Hypothalamus (tissue), 51 donors: ENCODE measurements around the gene C10orf95.

Experiments
- DNase-seq, 51 donors: peaks; one replicate each; lab custom pipeline; 2025; lab: John Stamatoyannopoulos, UW

Gene C10orf95

DNA sequence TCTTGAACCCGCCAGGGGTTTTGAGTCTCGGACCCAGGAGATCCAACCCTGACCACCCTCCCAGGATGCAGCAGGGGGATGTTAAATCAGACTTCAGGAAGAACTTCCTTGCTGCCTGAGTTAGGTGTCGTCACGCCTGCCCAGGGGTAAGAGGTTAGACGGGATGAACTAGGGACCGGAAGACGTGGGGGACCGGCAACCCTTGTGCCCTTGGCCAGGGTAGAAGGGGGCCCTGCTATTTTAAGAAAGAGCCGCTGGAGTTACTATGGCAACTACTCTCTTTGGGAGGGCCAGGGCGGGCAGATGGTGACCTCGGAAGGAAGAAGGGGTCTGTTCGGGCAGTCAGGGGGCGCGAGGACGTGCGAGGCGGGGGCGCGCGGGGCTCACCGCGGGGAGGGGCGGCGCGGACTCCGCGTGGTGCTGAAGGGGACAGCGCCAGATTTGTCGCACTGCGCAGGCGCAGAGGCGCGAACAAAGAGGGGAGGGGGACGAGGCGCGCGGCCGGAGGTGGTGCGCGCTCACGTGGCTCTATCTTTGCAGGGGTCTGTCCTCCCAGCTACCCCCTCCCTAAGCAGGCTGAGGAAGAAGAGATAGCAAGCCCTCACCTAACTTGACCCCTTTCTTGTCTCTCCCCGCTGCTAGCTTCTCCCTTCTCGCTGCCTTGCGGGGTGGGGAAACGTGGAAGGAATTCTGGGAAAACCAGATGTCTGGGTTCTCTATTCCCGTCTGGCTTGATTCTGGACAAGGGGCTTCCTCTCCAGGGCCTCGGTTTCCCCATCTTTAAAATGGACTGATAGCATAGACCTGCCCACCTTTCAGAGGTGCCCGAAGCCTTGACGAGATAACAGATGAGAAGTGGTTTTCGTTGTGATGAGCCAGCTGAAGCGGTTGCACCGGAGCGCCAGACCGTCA lies 31.8 kb downstream of the C10orf95 start:
- peak in 49 of 51 donors; percentile 11 to 83 (median 57) for DNase-seq

DNA sequence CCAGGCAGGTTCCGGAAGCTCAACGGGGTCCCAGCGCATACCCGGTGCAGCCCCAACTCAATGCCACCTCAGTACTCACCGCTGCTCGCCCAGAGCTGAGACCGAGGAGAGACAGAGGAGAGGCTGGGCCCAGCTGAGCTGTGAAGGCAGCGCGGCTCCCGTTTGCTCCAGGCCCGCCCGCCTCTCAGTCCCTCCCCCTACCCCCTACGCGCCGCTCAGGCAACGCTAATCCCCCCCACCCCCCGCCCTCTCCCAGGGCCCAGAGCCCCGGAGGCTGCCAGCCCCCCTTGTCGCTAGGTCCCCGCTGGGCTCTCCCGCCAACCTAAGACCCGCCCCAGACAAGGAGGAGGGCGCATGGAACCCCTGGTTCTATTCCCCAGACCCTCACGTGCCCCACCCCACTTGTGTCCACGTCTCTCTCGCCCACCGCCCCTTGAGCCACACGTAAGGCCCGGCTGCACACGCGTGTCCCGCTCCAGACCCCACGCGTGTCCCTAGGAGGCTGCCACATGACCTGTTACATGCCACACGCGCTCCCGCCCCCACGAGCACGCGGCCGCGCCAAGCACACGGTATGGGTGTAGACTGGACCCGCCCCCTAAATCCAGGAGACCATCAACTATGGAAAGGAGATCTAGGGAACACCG lies 32.6 kb downstream of the C10orf95 start, which contains the start of gene PSD:
Gene PSD, minus strand, starts transcription at position 164 of the 647 bp plus-strand sequence. CDS start 1,747 bp downstream, outside the sequence.
- DNase-seq = peak in 11 of 51 donors; percentile 18 to 62 (median 32)

GRCh38 chr10:102416695-102417094 lies 34.6 kb downstream of the C10orf95 start:
- DNase-seq = no peak

DNA sequence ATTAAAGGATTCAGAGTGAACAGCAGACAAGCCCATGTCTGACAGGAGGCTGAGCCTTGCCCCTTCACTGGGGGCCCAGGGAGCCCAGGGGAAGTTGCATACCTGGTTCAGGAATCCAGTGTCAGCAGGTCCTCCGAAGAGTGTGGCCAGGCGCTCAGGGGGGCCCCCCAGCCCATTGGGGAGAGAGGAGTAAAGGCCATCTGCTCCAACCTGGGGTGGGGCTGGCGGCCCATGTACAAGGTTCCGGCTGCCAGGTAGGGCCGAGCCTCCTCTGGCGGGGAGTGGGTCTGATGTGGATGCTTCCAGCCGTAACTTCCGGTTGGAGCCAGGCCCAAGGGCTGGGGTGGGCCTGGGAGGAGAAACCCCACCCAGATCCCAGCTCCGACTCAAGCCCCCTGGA lies 35.1 kb downstream of the C10orf95 start:
- DNase-seq = no peak

DNA sequence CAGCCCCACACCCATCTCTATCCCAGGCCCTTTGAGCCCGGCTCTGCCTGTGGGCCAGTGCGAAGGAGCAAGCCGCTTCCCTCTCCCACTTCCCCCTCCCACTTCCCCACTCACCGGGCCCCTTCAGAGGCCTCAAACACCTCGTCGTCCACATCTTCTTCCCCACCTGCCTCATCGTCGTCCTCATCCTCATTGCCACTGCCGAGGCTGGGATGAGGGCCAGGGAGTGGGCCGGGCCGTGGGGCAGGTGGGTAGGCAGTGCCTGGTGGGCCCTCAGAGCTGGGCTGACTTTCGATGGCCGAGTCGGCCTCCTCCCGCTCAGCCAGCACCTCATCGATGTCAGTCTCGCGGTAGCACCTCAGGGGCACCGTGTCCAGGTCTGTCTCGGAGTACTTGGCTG lies 36.6 kb downstream of the C10orf95 start:
- no peak for DNase-seq

- no peak for DNase-seq
Observed at GRCh38 chr10:102413806-102414561, 37.4 kb downstream of the C10orf95 start.

- peak in 27 of 51 donors; percentile 8 to 69 (median 37) for DNase-seq
Observed at GRCh38 chr10:102413053-102413705, 38.2 kb downstream of the C10orf95 start.

DNA sequence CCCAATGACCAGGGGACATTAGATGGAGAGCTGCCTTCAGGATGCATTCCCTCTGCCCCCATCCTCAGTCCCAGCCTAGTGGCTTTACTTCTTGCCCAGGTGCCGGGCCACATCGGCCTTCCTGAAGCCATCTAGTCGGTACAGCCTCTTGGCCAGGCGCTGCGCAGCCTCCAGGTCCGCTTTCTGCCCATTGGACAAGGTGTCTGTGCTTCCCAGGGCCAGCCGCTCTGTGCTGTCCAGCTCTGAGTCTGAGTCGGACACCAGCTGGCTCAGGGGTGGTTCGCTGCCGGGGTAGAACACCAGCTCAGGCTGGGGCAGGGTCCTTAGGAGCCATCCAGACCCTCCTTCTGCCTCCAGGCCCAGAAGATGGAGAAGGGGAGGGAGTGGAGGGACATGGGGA lies 39.0 kb downstream of the C10orf95 start:
- no peak for DNase-seq

DNA sequence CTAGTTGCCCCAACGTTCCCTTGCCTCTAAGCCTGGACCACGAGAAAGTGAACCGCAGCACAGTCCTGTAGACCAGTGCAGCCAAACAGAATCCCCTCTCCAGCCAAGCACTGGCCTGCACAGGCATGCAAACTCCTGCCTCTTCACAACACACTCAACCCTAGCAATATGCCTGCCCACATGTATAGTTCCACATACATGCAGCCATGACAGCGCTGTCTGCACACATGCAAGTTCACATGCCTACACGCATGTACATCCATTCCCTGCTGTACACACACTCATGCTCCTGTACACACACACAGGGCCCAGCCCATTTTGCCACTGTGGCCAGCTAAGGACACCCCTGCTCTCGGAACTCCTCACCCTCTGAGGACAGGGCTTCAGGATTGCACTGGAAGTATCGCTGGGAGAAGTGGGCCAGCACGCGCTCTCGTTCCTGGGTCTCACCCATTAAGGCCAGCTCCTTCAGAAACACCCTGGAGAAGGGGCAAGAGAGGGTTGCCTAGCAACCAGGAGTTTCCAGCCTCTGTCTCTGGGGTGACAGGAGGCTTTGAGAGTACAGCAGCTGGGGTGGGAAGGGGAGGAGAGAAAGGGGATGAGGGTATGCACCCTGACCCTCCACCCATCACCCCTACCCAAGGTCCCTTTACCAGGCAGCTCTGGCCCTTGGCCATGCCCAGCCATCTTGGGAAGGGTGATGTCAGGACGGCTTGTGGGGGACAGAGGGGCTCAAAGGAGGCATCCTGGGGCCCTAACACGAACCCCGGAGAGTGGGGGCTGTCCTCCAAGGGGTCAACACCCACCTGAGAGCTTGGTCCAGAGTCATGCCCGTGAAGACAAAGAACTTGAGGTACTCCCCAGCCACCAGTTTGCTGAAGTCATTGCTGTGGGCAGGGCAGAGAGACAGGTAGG lies 39.7 kb downstream of the C10orf95 start:
- no peak for DNase-seq

DNA sequence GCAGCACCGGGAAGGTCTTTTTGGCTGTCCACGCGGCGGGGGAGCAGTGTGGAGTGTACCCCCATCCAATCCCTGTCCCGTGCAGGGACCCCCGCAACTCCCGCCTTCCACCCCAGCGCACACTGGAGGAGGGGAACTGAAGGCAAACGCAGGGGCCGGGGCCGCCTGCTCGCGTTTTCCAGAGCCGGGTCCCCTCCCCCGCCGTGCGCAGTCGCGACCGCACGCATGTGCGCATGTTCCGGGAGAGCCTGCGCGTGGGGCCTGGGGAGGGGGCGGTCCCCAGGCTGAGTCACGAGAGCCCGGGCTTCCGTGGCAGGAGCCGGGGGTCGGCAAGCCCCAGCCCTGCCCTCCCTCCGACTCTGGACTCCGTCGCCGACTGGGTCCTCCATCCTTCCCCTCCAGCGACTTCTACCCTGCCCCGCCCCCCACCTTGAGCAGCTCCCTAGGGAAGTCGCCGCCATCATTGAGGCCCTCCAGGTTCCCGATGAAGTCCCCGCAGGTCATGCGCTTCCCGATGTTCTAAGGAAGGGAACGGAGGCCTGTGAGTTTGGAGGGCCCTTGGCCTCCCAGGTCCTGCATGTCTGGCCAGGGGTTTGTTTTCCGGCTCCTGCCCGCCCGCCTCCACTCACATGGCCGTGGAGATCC lies 40.8 kb downstream of the C10orf95 start:
- peak in 30 of 51 donors; percentile 12 to 77 (median 42) for DNase-seq

DNA sequence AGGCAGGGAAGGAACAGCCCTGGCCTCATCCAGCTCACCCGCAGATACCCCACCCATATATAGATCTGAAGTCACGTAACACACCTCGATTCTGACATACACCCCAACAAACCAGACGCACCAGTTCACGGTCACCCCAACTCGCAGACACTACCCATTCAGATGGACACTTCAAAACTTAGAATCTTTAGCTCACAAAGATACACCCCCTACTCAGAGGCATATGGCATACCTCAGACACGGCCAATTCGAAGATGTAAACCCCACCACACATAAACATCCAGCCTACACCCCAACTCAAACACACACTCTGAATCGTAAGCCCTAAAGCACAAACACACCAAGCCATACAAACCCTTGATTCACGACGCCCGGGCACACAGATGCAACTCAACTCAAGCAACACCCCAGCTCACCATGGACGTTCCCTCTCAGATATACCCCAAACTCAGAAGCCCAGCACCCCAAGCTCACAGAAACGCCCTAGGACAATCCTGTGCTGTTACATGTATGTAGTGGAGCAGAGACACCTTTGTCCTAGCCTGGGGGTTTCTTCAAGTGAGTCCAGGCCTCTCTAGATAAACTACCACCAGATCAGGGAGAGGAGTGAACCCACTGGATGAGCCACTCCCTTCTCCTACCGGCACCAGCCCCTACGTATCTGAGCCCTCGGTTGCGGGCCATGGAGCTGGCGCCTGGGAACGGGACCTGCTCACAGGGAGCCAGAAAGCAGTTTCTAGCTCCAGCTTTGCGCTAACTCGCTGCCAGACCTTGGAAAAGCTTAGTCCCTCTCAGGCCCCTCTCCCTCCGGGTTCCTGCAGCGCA lies 41.5 kb downstream of the C10orf95 start:
- DNase-seq = peak in 2 of 51 donors; percentile 28 to 45

- DNase-seq = peak in 34 of 51 donors; percentile 11 to 76 (median 54)
Observed at GRCh38 chr10:102408728-102409603, 42.4 kb downstream of the C10orf95 start.

GRCh38 chr10:102408131-102408727 lies 43.1 kb downstream of the C10orf95 start:
- DNase-seq = peak in 3 of 51 donors; percentile 17 to 56 (median 18)

DNA sequence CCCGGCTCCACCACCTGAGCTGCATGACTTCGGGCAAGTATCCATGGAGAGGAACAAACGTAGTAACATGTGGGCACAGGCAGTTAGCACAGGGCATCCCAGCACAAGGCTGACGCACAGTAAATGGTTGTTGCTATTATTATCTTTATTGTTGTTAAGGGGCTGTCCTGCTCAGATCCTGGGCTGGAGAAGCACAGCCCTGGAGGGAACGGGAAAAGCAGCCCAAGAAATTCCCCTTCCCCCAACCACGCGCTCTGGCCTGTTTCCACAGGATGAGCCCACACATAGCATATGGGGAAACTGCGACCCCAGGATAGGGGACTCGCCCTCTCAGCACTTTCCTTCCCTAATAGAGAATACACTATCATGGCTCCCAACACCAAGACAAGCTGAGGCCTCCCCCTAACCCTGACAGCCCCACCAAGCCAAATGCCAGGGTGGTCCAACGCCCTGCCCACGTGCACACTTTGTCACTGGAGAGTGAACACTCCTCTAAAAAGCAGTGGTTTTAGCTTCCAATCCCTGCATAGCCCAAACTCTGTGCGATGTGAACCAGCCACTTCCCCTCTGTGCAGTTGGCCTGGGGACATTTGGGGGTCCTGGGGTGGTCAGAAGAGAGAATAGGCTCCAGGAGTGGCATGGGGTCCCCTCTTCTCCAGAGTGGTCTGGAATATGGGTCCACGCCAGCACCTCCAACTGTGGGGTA lies 43.8 kb downstream of the C10orf95 start:
- no peak for DNase-seq

- DNase-seq = no peak
Observed at GRCh38 chr10:102406815-102407214, 44.5 kb downstream of the C10orf95 start.

DNA sequence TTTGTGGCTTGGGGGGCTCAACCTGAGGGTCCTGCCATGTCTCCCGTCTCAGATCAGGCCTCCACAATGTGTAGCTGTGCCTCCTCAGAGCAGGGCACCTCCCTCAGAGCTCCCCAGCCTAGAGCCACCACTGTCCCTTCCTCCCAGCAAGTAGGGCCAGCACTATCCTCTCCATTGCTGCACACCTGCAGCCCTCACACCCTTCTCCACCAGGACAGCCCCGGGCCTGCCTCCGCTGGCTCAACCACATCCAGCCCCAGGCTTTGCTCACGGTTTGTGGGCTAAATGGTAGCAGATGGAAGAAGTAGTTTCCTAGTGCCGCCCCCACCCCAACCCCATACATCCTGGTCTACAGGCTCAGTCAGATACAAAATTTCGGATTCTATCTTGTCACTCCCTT lies 45.7 kb downstream of the C10orf95 start:
- no peak for DNase-seq
